ENCODE results near the gene PDE4B. TPM values are rescaled to one million over a fixed set of nuclear protein-coding genes. Genes with fewer than 3 reads are reported as not detected.

PDE4B gene
- total and polyA plus RNA-seq, 2 of the 13 experiments (the other 11 are each of a cell fraction or from before 2014, with no cell fraction given): not detected

DNA sequence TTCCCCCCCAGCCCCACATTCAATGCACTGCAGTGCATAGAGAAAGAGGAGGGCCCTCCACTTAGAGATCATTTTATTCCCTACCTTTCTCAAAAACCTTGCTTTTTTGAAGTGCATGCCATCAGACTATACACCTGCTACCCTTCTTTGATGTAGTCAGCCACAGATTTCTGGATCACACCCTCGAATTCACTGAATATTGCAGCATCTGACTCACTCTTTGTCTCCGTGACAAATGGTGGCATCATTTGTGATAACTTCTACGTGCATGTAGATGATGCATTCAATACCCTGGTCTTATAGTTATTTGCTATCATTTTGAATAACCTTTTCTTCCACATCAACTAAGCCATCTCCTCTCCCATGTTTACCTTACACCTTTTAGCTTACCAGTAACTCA is 431.0 kb downstream of the PDE4B start:
- Histone ChIP-seq H4K20me1 (ENCODE audit: insufficient read depth, low read length) (no peaks in the 10 kb centered on the region), H3K36me3 (replicated peaks in 1 of 2; ENCODE audit: control insufficient read depth in 1 of 2, insufficient read depth in 2 of 2, low read length in 2 of 2) (no peaks in the 10 kb centered on the region), H3K4me1 (ENCODE audit: insufficient read depth, low read length) (no peaks in the 10 kb centered on the region), H3K4me3 (replicated peaks in 1 of 3; ENCODE audit: insufficient read depth in 1 of 3, low read depth in 2 of 3, low read length in 3 of 3) (no peak overlapping the region), H3K4me2 (ENCODE audit: low read depth, low read length) (no peak overlapping the region), H3K27ac (ENCODE audit: extremely low read length, insufficient read depth, low read length) (no peak overlapping the region), H2AFZ (ENCODE audit: low read length) (no peak overlapping the region), H3K9me3 (ENCODE audit: low read length) (no peaks in the 10 kb centered on the region), H3K79me2 (ENCODE audit: insufficient read depth, low read length) (no peaks in the 10 kb centered on the region), H3K9ac (ENCODE audit: insufficient read depth, low read depth, low read length) (no peak overlapping the region), H3K27me3 (ENCODE audit: control insufficient read depth in 1 of 2, insufficient read depth in 2 of 2, low read length in 2 of 2) (no peaks in the 10 kb centered on the region)
- POLR2A ChIA-PET: no interaction called here
- intact Hi-C loops (cut with micrococcal nuclease; ENCODE audit: unreplicated experiment) (no loop called here), in situ Hi-C loops (cut with HindIII; ENCODE audit: extremely low pct_ligation_motif_present, low pct_unique_long_range_greater_than_20kb) (no loop called here)
- TF ChIP-seq ZNF670 (CRISPR knock-in tag; IDR thresholded peaks at IDR 0.05; ENCODE audit: borderline replicate concordance): no peak
- no peak for TF ChIP-seq ZNF225 (CRISPR knock-in tag; IDR thresholded peaks at IDR 0.05)
- TF ChIP-seq, protein P1, sequence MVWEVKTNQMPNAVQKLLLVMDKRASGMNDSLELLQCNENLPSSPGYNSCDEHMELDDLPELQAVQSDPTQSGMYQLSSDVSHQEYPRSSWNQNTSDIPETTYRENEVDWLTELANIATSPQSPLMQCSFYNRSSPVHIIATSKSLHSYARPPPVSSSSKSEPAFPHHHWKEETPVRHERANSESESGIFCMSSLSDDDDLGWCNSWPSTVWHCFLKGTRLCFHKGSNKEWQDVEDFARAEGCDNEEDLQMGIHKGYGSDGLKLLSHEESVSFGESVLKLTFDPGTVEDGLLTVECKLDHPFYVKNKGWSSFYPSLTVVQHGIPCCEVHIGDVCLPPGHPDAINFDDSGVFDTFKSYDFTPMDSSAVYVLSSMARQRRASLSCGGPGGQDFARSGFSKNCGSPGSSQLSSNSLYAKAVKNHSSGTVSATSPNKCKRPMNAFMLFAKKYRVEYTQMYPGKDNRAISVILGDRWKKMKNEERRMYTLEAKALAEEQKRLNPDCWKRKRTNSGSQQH (CRISPR knock-in tag; IDR thresholded peaks at IDR 0.05; ENCODE audit: low read depth): no peak
- TF ChIP-seq XRCC5 (optimal IDR thresholded peaks at IDR 0.05; ENCODE audit: low read length): no peak
- no peak for TF ChIP-seq ZNF720 (CRISPR knock-in tag; IDR thresholded peaks at IDR 0.05)
- TF ChIP-seq MYC (CRISPR knock-in tag; IDR thresholded peaks at IDR 0.05; ENCODE audit: borderline replicate concordance): no peak
- no peak for TF ChIP-seq NFAT5 (CRISPR knock-in tag; IDR thresholded peaks at IDR 0.05)
- no peak for TF ChIP-seq ZNF510 (CRISPR knock-in tag; IDR thresholded peaks at IDR 0.05; ENCODE audit: low read depth)
- TF ChIP-seq, protein P2, sequence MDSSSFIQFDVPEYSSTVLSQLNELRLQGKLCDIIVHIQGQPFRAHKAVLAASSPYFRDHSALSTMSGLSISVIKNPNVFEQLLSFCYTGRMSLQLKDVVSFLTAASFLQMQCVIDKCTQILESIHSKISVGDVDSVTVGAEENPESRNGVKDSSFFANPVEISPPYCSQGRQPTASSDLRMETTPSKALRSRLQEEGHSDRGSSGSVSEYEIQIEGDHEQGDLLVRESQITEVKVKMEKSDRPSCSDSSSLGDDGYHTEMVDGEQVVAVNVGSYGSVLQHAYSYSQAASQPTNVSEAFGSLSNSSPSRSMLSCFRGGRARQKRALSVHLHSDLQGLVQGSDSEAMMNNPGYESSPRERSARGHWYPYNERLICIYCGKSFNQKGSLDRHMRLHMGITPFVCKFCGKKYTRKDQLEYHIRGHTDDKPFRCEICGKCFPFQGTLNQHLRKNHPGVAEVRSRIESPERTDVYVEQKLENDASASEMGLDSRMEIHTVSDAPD (CRISPR knock-in tag; IDR thresholded peaks at IDR 0.05): no peak
- no peak for TF ChIP-seq NR1H2 (CRISPR knock-in tag; IDR thresholded peaks at IDR 0.05; ENCODE audit: borderline replicate concordance, low read depth)
- no peak for TF ChIP-seq ZNF335 (CRISPR knock-in tag; IDR thresholded peaks at IDR 0.05)
- TF ChIP-seq TARDBP (CRISPR knock-in tag; IDR thresholded peaks at IDR 0.05): no peak
- no TSS peak for BruUV-seq (replicated peaks)
- ATAC-seq (no peak), DNase-seq (ENCODE audit: low spot score) (no peak), FAIRE-seq (no peak)
- WGBS (ENCODE audit: low lambda C conversion rate): 31% methylated on average over 3 of the region's 3 CpGs
- CTCF ChIA-PET (ENCODE audit: low intra/inter-chr PET ratio, low total read pairs): no interaction called here

Measured in HepG2 (cell line).